Glutamatergic neuron (in vitro differentiated cells): ENCODE data around the gene TGM6. TPM values are rescaled to one million over a fixed set of nuclear protein-coding genes. Genes with fewer than 3 reads are reported as not detected.

Source experiments
- DNase-seq: peaks from one replicate; pipeline ENCODE4 v3.0.0; 2022
- H3K27ac Mint-ChIP-seq: one replicate; pipeline ENCODE4 v1.8.0; 2020; ENCODE audit warnings: mild to moderate bottlenecking, mixed read lengths, inconsistent platforms; ENCODE audit not compliant: unreplicated experiment
- H3K27me3 Mint-ChIP-seq: one replicate; pipeline ENCODE4 v1.8.0; 2020; ENCODE audit warnings: mild to moderate bottlenecking, moderate library complexity, mixed read lengths, inconsistent platforms; ENCODE audit not compliant: unreplicated experiment
- H3K36me3 Mint-ChIP-seq: one replicate; pipeline ENCODE4 v1.8.0; 2020; ENCODE audit warnings: mild to moderate bottlenecking, mixed read lengths, inconsistent platforms; ENCODE audit not compliant: unreplicated experiment
- H3K4me1 Mint-ChIP-seq: one replicate; pipeline ENCODE4 v1.8.0; 2020; ENCODE audit warnings: mild to moderate bottlenecking, low read depth, mixed read lengths, inconsistent platforms; ENCODE audit not compliant: unreplicated experiment
- H3K4me3 Mint-ChIP-seq: one replicate; pipeline ENCODE4 v1.8.0; 2020; ENCODE audit warnings: mild to moderate bottlenecking, mixed read lengths, inconsistent platforms; ENCODE audit not compliant: unreplicated experiment
- H3K9me3 Mint-ChIP-seq: one replicate; pipeline ENCODE4 v1.8.0; 2020; ENCODE audit warnings: mild to moderate bottlenecking, moderate library complexity, mixed read lengths, inconsistent platforms; ENCODE audit not compliant: unreplicated experiment
- total RNA-seq: library from RNA; stranded (reverse); fragmentation: NEBNext Ultra II Directional; extraction: Animal tissue kit (Norgen Biotek cat#: 25700); gene quantifications from one replicate; pipeline ENCODE4 v1.2.1, GENCODE V29; 2021; ENCODE audit not compliant: unreplicated experiment
- TF ChIP-seq, protein P1 (sequence below): fragments of 200-600 bp; sonication (generic); IDR thresholded peaks from one replicate; pipeline ENCODE4 v1.5.0; 2021; ENCODE audit not compliant: partially characterized antibody, unreplicated experiment

The TGM6 gene
- total RNA-seq, 1 donor from 2014 or later: not detected

DNA sequence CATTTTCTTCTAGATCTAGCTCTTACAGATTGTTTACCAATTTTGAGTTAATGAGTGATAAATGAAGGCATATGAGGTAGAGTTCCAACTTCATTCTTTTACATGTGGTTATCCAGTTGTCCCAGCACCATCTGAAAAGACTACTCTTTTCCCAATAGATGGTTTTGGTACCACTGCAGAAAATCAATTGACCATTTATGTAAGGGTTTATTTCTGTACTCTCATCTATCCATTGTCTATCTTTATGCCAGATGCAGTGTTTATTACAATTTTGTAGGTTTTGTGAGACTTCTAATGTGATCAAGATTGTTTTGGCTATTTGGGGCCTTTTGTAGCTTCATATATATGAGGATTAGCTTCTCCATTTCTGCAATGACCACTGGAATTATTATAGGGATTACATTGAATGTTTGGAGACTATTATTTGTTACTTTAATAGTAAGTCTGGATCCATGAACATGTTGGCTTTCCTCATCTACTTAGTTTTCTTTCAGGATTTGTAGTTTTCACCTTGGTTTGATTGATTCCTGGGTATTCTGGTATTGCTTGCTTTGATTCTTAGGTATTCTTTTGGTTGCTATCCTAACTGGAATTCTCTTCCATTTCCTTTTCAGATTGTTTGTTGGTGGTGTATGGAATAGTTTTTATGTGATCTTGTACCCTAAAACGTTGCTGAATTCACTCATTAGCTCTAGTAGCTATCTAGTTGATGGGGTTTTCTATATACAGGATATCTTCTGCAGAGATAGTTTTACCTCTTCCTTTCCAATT, 79.5 kb downstream of the TGM6 start:
- no peak for DNase-seq
- TF ChIP-seq, protein P1, sequence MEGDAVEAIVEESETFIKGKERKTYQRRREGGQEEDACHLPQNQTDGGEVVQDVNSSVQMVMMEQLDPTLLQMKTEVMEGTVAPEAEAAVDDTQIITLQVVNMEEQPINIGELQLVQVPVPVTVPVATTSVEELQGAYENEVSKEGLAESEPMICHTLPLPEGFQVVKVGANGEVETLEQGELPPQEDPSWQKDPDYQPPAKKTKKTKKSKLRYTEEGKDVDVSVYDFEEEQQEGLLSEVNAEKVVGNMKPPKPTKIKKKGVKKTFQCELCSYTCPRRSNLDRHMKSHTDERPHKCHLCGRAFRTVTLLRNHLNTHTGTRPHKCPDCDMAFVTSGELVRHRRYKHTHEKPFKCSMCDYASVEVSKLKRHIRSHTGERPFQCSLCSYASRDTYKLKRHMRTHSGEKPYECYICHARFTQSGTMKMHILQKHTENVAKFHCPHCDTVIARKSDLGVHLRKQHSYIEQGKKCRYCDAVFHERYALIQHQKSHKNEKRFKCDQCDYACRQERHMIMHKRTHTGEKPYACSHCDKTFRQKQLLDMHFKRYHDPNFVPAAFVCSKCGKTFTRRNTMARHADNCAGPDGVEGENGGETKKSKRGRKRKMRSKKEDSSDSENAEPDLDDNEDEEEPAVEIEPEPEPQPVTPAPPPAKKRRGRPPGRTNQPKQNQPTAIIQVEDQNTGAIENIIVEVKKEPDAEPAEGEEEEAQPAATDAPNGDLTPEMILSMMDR: no peak
- Mint-ChIP-seq H3K4me3 (no peak overlapping the region), H3K4me1 (no peaks in the 10 kb centered on the region), H3K36me3 (no peaks in the 10 kb centered on the region), H3K27ac (no peak overlapping the region), H3K9me3 (peaks cover 1% of the 10 kb centered on the region), H3K27me3 (no peaks in the 10 kb centered on the region)

DNA sequence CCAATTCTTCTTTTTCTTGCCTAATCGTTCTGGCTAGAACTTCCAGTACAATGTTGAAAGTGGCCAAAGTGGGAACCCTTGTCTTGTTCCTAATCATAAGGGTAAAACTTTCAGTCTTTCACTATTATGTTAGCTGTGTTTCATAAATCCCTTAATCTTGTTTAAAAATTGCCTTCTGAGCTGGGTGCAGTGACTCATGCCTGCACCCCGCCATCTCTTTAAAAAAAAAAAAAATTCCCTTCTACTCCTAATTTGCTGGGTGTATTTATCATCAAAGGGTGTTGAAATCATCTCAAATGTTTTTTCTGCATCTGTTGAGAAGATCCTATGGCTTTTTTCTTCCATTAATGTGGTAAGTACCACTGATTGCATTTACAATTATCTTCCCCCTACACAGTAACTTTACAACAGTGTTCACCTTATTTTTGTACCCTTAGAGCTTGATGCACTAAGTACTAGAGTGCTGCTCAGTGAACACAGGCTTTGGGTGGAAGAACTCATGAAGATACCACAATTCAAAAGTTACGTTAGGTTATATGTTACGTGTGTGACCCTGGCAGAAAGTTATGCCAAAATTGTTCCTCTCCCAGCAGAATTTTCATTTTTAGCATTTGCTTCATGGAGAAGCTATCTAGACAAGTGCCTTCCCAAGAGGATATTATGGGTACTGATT, 80.2 kb downstream of the TGM6 start:
- no peaks in the 10 kb centered on the region for H3K36me3 Mint-ChIP-seq
- no peaks in the 10 kb centered on the region for H3K4me1 Mint-ChIP-seq
- no peak overlapping the region for H3K27ac Mint-ChIP-seq
- no peak for DNase-seq
- no peaks in the 10 kb centered on the region for H3K9me3 Mint-ChIP-seq
- H3K4me3 Mint-ChIP-seq: no peak overlapping the region
- TF ChIP-seq, protein P1: no peak
- no peaks in the 10 kb centered on the region for H3K27me3 Mint-ChIP-seq

DNA sequence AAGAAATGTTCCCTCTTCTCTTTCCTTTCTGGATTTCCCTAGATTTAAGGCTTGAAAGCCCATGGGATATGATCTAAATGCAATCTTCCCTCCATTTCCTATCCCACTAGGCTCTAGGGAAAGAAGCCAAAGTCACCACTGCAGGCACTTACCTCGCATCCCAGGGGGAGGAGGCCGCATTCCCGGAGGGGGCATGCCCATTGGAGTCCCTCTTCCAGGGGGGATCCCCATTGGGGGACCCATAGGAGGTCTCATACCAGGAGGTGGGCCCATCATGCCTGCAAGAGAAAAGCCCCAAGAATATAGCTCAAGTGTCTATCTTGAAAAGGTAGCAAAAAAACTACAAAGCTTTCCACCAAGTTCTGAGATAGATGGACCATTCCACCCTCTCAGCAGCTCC, 81.8 kb downstream of the TGM6 start:
- Mint-ChIP-seq H3K4me3 (no peak overlapping the region), H3K9me3 (no peaks in the 10 kb centered on the region), H3K27me3 (no peaks in the 10 kb centered on the region), H3K4me1 (no peaks in the 10 kb centered on the region), H3K36me3 (no peaks in the 10 kb centered on the region), H3K27ac (no peak overlapping the region)
- DNase-seq: no peak
- TF ChIP-seq, protein P1: no peak

DNA sequence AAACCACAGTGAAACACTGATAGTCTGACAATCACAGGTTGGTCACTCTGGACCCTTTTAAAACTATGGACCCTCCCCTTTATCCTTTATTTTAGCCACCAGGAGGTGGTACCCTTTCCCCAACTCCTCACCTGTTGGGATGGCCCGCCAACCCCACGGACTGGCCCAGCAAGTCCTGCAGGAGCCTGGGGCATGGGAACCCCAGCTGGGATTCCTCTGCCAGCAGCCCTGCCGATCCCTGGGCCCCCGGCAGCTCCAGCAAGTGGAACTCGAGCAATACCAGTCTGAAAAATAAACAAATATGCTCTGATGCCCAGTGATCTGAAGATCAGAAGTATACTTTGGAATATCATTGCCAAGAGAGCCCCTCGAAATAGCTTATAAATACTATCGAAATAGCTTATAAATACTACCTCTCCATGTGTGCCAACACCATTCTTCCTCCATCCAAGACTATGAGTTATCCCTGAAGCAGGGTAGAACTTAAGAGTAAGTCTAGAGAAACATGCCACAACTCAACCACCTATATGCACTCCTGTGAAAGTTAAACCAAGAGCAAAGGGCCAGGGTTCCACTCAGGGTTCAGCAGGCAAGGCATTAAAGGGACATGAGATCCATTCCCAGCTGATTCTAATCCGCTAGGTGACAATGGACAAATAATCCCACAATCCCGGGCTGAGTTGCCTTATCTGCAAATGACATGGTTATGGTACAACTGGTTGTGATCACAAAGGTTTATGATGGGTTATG, 83.1 kb downstream of the TGM6 start:
- TF ChIP-seq, protein P1: no peak
- Mint-ChIP-seq H3K27ac (no peak overlapping the region), H3K36me3 (no peaks in the 10 kb centered on the region), H3K4me3 (no peak overlapping the region), H3K4me1 (no peaks in the 10 kb centered on the region), H3K9me3 (no peaks in the 10 kb centered on the region), H3K27me3 (no peaks in the 10 kb centered on the region)
- DNase-seq: no peak
